Stimulated activated CD8-positive, alpha-beta memory T cell treated with anti-CD3 and anti-CD28 coated beads, Interleukin-12 subunit alpha, Interleukin-12 subunit beta, amount 100 ng/mL, for 24 hours (primary cell): ENCODE results near the gene GAR1.
"Not testable (repeated sequence)": the region's sequence is repeated elsewhere in the genome, so short reads cannot be mapped to it uniquely, and the experiment has no call there.

ENCODE experiments used
- DNase-seq: peaks from one replicate; pipeline ENCODE4 v3.0.0-alpha.2; 2020; ENCODE audit errors: extremely low read depth

The GAR1 gene

DNA sequence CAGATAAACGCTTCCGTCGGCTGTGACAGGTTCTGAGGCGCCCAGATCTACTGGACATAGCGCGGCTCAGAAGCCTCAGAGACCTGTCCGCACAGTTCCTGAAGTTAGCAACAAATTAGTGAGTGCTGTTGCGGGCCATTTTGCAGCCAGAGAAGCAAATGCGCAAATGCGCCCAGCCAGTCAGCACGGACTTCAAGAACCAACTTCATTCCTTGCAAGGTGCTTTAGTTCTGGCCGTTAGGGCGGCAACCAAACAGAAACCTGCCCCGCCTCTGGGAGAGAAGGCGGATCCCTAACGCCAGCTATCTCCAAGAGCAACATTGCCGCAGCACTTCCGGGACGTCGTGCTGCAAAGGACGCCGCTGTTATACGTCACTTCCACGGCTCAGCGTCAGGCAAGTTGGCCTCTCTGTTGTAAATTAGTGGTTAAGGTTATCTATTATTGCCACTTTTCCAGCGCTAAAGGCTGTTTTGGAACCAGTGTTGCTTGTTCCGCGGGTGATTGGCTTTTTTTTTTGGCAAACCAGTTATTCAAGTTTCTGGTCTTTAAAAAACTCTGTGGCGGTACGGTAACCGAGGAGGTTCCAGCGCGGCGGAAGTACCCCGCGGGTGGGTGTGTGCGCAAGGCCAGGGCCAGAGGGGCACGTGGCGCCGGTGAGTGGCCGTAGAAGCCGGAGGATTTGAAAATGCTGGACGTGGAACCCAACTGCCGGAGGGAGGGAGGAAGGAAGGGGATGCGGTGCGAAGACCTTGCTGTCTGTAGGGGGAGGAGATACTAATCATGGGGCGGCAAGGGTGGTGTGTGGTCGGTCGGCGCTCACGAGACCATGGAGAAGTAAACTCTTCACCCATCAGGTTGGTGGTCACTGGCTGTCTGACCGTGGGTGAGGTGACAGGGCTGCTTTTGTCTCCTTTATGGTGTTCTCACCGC lies at the start of gene GAR1:
Gene GAR1 (plus strand): TSS at position 612 of the 931 bp plus-strand sequence. CDS start 403 bp downstream, outside the sequence.
- peak; percentile 69 for DNase-seq

DNA sequence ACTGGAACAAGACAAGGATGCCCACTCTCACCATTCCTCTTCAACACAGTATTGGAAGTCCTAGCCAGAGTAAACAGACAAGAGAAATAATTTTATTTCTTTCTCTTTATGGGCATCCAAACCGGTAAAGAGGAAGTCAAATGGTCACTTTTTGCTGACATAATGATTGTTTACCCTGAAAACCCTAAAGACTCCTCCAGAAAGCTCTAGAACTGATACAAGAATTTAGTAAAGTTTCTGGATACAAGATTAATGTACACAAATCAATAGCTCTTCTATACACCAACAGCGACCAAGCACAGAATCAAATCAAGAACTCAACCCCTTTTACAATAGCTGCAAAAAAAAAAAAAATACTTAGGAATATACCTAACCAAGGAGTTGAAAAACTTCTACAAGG lies 33.5 kb upstream of the GAR1 start:
- DNase-seq = not testable (repeated sequence)

DNA sequence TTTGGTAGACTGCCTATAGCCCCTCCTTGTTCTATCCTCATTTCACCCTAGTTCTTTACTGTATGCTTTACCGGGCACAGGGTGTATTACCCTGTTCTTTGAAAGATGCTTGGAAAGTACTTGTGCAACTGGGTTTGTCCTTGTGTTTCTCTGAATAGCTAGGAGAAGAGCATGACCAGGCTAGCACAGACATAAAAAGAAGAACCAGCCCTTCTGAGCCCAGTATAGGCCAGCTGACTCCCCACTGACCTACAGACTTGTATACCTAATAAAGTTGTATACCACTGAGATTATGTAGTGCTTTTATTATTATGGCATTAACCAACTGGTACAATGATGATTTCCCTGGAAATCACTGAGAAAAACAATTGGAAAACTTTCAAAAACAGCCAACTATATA lies 28.7 kb upstream of the GAR1 start:
- DNase-seq = no peak

DNA sequence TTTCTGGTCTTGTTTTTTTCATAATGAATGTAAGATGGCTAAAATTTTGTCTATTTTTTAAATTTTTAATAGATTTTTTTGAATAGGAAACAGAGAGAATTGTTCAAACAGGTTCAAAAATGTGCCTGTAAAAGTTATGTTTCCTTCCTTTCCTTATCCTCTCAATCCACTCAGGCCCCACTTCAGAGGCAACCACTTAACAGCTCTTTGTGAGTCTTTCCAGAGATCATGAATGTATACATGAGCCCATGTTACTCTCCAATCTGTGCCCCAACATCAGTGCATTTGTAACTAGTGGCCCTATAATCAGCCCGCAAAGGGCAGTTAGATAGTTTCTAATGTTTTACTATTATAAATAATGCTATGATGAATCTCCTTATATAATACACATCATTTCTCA lies 27.8 kb upstream of the GAR1 start:
- no peak for DNase-seq

DNA sequence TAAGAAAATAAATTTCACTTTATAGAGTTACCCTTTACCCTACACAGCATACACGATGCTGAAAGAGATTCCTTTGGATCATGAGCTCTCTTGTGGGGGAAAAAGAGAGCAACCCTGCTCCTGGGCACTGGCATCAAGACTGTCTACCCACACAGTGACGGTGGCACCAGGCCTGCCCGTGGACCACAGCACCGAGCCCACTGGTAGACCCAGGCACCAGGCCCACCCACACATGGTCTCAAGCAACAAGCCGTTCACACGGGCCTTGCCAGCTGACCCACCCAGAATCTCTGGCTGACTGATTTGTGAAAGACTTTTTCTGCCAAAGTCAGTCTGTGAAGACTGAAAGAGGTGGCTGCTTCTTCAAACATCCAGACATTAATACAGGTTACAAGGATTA lies 20.5 kb upstream of the GAR1 start:
- DNase-seq = no peak

DNA sequence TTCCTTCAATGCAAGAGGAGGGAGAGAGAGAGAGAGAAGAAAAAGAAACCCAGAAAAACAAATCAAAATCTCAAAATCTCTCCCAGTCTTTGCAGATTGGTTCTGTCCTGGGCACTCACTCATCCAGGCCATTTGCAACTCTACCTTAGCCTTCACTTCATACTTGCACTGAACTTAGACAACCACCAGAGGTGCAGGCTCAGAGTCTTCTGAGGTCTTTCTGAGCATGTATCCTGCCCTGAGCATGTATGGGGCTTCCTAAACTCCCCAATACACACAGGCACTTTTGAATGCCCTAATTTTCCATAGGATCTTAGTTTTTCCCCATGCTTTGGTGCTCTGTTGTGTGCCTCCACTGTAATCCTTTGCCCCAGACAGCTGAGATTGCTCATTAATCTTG lies 16.7 kb upstream of the GAR1 start:
- no peak for DNase-seq

DNA sequence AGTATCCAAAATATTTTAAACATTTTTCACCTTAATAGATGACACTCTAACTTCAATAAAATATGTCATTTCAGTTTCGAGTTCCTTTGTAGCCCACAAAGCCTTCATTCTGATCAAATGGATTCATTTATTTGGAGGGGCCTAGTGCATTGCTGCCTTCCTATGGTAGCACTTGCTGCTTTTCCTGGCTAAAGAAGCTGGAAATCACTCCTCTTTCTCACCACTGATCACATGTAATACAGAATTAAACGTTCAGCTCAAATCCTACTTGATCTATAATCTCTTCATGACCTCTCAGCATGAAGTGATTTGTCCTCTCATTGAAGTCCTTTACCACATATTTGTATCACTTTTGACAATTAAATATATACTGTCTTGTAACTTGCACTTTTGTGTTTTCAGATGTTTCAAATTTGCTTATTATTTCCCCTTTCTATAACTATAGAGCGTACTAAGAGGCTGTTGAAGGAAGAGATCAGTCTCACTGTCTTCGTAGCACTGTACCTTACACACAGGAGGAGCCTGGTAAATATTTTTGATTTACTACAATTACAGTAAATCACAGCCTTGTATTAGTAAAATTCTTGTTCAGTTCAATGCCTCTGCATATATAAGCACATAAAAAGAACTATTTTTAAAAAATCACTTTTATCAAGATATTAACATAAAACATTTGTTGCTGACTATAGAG lies 14.3 kb upstream of the GAR1 start:
- DNase-seq = no peak

DNA sequence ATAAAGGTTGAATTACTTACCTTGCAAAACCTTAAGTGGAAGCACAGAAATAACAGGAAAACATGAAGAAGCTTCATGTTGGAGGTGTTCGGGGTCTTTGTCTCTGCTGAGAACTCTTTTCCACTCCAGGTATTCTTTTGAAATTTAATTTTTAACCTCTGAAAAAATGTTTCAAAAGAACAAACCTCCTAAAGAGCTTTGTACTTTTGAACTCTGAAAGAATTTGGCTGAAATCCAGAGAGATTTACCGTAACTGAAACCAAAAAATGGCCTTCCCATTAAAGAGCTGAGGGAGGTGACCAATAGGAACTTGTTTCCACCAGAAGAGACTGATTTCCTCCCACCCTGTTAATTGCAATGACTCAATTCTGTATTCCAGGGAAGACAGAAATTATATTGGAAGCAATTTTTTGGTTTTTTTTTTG lies 13.7 kb upstream of the GAR1 start, which contains the start of gene CFI:
Gene CFI (minus strand): TSS at position 105 of the 425 bp plus-strand sequence. CDS start 28 bp downstream, at position 77.
- DNase-seq = no peak

DNA sequence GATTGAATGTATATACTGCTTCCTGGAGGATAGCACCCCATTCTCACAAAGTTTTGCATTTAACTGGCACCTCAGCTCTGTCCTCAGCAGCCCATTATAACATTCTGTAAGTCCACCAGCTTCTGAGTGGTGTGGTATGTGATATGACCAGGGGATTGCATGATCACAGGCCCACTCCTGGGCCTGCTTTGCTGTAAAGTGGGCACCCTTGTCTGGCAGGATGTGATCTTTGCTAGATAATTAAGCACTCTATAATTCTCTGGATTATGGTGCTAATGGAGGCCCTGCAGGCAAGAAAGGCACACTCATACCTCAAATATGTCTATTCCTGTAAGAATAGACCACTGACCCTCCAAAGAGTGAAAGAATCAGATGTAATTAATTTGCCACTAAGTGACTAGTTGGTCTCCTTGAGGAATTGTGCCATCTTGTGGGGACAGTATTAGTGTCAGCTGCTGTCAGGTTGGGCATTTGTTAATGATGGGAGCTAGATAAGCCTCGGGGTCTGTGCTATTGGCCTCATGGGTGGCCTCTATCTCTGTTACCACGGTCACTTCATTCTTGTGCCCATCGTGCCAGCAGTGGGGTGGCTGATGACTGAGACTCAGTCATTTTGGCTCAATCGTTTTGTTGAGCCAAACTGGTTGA lies 11.5 kb upstream of the GAR1 start:
- no peak for DNase-seq

DNA sequence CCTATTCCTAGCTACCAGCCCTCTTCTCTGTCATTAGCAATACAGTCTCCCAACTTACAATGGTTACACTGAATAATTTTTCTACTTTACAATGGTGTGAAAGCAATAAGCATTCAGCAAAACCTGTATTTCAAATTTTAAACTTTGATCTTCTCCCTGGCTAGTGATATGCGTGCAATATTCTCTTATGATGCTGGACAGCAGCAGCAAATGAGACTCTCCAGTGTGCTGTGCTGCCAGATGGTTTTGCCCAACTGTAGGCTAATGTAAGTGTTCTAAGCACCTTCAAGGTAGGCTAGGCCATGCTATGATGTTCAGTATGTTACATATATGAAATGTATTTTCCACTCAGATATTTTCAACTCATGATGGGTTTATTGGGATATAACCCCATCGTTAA lies 5.9 kb upstream of the GAR1 start:
- DNase-seq = no peak

DNA sequence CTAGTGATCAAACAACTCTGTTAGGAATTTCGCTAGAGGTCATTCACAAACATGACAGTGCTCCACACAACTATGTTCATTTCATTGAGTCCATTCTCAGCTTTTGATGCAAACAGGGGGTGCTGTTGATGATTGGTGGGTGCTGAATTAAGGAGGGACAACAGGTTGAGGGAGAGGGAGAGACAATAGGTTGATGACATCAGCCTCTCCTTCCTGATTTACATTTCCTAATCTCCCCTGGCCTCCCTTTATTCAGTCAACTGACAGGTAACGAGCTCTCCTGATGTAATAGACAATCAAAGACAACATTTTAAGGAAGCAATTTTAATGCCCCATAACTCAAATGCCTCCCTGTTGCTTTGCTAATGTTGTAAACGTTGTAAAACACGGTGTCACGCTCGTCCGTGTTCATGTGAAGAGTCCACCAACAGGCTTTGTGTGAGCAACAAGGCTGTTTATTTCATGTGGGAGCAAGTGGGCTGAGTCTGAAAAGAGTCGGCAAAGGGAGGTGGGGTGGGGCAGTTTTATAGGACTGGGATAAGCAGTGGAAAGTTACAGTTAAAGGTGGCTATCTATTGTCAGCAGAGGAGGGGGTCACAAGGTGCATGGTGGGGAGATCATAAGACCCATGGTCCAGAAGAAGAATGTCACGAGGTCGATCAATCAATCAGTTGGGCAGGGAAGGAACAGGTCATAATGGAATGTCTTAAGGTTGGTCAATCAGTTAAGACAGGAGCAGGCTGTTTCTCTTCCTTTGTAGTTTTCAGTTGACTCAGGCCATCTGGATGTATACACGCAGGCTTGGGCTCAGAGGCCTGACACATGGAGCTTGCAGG lies 4.8 kb upstream of the GAR1 start:
- no peak for DNase-seq

DNA sequence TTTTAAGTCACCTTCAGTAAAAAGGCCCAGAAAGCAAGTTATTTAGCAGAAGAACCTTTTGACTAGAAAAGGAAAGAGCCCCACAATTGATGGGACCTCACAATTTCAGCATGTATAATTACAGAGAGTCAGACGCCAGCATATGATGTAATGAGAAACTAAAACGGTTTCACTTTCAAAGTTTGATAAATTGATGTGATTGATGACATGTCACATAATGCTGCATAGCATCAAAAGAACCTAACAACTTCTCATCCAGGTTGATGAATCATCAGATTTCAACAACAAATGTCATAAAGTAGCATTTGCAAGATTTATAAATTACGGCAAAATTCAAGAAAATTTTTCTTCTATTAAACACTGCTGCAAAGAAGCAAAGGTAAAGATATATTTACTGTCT lies 3.9 kb upstream of the GAR1 start:
- no peak for DNase-seq

DNA sequence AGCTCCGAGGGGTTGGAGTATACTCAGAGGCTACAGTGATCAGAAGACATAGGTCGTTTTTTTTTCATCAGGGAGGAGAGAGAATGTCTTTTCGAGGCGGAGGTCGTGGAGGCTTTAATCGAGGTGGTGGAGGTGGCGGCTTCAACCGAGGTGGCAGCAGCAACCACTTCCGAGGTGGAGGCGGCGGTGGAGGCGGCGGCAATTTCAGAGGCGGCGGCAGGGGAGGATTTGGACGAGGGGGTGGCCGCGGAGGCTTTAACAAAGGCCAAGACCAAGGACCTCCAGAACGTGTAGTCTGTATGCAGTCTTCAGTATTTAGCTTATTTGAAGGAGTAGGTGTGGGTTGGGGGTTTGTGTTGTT lies 500 bp downstream of the GAR1 start:
- peak; percentile 3 for DNase-seq

DNA sequence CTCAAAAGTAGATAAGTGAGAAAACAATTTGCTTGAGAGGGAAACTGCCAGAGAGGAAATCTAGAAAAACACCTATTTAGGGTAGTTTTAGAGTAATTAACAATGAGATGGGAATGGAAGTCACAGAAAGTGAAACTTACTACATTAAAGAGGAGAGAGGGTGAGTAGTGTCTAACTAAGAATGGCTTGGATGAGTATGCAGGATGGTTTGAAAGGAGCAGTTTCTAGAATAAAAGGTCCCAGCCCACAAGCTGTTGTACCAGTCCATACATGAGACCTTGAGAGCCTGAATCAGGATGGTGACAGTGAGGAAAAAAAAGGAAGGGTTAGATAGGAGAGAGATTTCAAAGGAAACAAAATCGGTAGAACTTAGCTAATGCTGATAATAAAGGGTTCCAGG lies 1.3 kb downstream of the GAR1 start:
- DNase-seq = no peak

DNA sequence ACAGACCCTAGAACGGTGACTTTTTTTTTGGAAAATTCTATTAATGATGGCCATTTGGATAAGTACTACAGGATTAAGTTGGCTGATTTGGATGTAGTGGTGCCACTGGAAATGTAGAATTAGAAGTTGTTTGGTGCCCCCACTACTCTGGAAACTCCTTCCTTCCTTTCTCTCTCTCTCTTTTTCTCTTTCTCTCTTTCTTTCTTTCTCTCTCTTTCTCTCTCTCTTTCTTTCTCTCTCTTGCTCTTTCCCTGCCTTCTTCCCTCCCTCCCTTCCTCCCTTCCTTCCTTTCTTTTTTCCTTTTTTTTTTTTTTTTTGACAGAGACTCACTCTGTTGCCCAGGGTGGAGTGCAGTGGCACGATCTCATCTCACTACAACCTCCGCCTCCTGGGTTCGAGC lies 2.7 kb downstream of the GAR1 start:
- no peak for DNase-seq

DNA sequence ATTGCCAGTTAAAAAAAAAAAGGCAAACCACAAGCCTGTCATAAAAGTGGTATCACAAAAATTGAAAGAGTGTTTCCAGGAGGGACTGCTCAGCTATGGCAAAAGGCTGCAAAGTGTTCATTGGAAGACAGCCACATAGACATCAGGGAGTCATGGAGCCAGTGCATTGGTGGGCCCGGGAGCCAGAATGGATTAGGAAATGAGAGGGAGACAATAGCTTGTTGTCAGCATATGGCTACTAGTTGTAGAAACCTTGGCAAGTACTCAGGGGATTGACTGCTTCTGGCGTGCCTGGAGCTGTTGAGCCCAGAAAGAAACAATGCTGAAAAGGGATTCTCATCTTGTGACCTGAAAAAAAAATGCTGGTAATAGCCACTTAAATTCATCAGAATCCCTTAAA lies 5.0 kb downstream of the GAR1 start:
- DNase-seq = no peak

DNA sequence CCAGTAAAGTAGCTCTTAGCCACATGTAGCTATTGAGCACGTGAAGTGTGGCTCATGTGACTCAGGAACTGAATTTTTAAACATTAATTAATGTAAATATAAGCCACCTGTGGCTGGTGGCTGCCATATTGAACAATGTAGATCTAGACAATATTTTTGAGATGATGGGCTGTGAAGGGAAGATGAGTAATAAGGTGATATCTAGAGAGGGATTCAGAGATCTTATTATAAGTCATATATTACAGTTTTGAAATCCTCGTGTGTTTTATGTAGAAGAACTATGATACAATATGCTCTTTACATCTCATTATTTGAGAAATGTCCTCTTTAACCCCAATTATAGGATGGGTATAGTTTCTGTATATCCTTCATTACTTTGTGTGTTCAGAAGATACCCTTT lies 5.6 kb downstream of the GAR1 start:
- no peak for DNase-seq

DNA sequence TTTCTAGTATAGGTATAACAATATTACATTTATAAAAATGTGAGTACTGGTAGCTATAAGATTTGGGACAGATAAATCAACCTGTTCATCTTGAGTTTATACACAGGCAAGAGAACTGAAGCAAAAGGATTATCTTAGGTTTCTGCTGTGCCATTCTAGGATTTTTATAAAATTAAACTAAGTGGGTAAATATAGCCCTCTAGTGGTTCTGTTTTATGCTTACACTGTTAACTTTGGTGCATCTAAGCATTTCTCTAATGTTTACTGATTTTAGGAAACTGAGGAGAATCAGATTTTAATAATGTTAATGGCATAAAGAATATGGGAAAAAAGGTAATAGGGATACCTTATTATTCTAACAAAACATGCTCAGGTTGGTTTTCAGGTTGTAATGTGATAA lies 11.2 kb downstream of the GAR1 start:
- DNase-seq = no peak

DNA sequence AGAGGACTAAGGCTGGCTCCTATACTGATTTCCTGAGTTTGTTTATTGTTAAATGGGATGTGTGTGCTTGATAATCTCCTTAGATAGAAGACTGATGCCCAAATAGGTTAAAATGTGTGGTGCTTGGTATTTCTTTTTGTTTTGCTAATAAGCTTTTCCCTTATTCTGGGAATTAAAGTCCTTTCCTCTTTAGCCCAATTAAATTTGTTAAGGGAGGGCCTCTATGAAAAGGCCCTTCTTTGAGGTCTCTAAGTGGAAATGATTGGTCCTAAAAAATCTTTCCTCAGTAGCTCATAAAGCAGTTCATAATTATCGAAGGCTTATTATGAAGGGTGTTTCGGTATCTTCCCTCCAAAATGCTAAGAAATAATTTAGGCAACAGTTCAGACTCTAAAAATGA lies 12.1 kb downstream of the GAR1 start, which contains the start of gene RRH:
Gene RRH (plus strand): TSS at position 301 of the 400 bp plus-strand sequence. CDS start 56 bp downstream, at position 357.
- DNase-seq = no peak

DNA sequence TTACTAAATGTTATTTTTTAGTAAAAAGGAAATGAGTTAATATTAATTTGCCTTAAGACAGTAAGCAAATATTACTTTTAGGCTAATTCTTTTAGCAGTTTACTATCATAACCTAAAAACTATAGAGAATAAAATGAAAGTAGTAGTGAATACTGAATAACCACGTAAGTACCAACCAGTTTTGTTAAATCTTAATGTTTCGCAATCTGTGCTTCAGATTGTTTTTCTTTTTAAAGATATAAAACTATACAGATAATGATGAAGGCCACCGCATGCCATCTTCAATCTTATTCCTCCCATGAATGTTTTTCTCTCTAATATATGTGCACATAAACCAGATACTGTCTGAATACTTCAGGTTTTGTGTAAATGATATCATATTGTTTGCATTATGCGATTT lies 18.2 kb downstream of the GAR1 start:
- no peak for DNase-seq

DNA sequence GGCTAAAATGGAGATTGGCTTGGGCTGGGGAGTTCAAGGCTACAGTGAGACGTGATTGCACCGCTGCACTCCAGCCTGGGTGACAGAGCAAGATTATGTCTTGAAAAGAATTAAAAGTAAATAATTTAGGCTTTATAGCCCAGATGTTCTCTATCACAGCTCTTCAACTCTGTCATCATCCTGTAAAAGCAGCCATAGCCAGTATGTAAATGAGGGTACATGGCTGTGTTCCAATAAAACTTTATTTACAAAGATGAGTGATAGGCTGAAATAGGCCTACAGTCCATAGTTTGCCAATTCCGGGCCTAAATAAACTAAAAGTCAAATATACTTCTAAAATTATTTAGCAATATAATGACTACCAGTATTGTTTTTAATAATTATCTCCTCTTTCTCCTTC lies 21.4 kb downstream of the GAR1 start:
- DNase-seq = no peak
